NCI-H146 treated with DMSO at 0.1 percent for 48 hours (cell line): Measurements from ENCODE around the gene ZNF280D.

Experiments used
- DNase-seq: peaks from one replicate; lab custom pipeline; 2025; ENCODE audit not compliant: unreplicated experiment; lab: John Stamatoyannopoulos, UW

Gene ZNF280D

GRCh38 chr15:56653787-56654186 is 79.5 kb downstream of the ZNF280D start:
- DNase-seq = no peak

GRCh38 chr15:56653107-56653506 is 80.2 kb downstream of the ZNF280D start:
- no peak for DNase-seq

GRCh38 chr15:56648311-56648710 is 85.0 kb downstream of the ZNF280D start:
- no peak for DNase-seq

- DNase-seq = no peak
Observed at GRCh38 chr15:56640549-56640948, 92.8 kb downstream of the ZNF280D start.

GRCh38 chr15:56640127-56640526 is 93.2 kb downstream of the ZNF280D start:
- no peak for DNase-seq

- no peak for DNase-seq
Observed at GRCh38 chr15:56639631-56640030, 93.7 kb downstream of the ZNF280D start.

GRCh38 chr15:56631765-56632164 is 101.5 kb downstream of the ZNF280D start:
- no peak for DNase-seq

GRCh38 chr15:56628893-56629532 is 104.3 kb downstream of the ZNF280D start:
- no peak for DNase-seq

- no peak for DNase-seq
Observed at GRCh38 chr15:56619887-56620286, 113.4 kb downstream of the ZNF280D start.

- no peak for DNase-seq
Observed at GRCh38 chr15:56617628-56618027, 115.7 kb downstream of the ZNF280D start.

GRCh38 chr15:56616551-56616950 is 116.8 kb downstream of the ZNF280D start:
- no peak for DNase-seq

- no peak for DNase-seq
Observed at GRCh38 chr15:56613811-56614210, 119.5 kb downstream of the ZNF280D start.

- DNase-seq = no peak
Observed at GRCh38 chr15:56608993-56609392, 124.3 kb downstream of the ZNF280D start.

- DNase-seq = no peak
Observed at GRCh38 chr15:56608140-56608778, 125.0 kb downstream of the ZNF280D start.

- DNase-seq = no peak
Observed at GRCh38 chr15:56602253-56602652, 131.1 kb downstream of the ZNF280D start.

GRCh38 chr15:56600380-56600779 is 132.9 kb downstream of the ZNF280D start:
- DNase-seq = no peak

- DNase-seq = no peak
Observed at GRCh38 chr15:56598991-56599390, 134.3 kb downstream of the ZNF280D start.

- no peak for DNase-seq
Observed at GRCh38 chr15:56587686-56588085, 145.6 kb downstream of the ZNF280D start.

GRCh38 chr15:56586206-56586605 is 147.1 kb downstream of the ZNF280D start:
- no peak for DNase-seq

GRCh38 chr15:56582785-56583184 is 150.5 kb downstream of the ZNF280D start:
- DNase-seq = no peak
